ENCODE measurements around the gene KCNK2.
A peak's percentile ranks its signal among the peaks of the same experiment; 100 is the strongest.

Gene KCNK2

DNA sequence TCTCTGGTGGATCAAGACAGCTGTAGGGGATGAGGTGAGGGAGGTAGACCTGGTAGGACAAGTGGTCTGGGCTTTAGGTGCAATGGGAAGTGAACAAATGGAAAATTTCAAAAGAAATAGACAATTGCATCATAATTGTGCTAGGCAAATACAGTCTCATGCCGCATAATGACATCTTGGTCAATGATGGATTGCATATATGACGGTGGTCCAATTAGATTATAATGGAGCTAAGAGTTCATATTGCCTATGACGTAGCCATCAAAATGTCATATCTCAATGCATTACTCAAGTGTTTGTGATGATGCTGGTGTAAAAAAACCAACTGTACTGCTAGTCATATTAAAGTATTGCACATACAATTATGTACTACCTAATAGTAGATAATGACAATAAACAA lies 19.0 kb downstream of the KCNK2 start:
- no peak for DNase-seq

DNA sequence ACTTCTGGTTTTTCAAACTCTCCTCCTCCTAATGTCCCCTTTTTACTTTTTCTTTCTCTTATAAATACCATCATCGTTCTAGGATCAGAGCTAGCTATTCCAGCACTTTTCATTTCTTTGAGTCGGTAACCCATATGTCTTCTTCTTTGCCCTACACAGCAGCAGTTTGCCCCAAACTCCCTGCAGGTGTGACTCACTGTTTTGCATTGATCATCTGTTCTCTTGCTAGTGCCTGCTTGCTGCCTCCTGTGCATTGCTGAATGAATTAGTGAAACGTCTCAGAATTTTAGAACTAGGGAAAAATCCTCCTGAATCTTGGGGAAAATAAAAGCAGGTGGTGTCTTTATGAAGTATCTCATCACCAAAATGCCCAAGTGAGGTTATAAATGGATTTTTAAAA lies 21.7 kb downstream of the KCNK2 start:
- DNase-seq: no peak

DNA sequence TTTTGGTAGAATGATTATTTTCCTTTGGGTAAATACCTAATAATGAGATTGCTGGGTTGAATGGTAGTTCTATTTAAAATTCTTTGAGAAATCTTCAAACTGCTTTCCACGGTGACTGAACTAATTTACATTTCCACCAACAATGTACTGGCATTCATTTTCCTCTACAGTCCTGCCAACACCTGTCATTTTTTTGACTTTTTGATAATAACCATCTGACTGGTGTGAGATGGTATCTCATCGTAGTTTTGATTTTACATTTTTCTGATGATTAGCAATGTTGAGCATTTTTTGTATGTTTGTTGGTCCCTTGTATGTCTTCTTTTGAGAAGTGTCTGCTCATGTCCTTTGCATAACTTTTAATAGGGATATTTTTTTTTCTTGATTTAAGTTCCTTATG lies 23.5 kb downstream of the KCNK2 start:
- no peak for DNase-seq

DNA sequence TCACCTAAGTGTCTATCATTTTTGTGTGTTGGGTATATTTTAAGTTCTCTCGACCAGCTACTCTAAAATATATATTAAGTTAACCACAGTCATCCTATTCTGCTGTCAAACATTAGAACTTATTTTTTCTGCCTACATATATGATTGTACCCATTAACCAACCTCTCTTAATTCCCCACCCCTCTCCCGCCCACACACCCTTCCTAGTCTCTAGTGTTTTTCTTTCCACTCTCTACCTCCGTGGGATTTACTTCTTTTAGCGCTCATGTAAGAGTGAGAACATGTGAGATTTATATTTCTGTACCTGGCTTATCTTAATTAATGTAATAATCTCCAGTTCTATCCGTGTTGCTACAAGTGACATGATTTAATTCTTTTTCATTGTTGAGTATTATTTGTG lies 26.6 kb downstream of the KCNK2 start:
- no peak for DNase-seq

DNA sequence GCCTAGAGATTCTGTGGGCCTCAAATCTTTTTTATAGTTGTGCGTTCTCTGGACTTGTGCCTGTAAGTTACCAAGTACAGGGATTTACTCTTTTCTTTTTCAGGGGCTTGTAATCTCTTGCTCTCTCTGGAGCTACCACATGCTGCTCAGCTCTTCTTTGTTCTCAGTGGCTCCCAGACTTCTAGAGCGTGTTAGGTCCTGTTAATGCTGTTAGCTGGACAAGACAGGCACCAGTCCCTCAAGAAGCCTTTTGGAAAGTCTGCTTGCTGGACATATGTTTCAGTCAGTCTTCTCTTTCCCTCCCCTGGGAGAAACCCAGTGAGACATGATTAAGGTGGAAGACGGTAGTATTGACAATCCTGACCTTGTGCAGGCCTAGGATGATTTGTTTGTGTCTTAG lies 29.4 kb downstream of the KCNK2 start:
- no peak for DNase-seq

DNA sequence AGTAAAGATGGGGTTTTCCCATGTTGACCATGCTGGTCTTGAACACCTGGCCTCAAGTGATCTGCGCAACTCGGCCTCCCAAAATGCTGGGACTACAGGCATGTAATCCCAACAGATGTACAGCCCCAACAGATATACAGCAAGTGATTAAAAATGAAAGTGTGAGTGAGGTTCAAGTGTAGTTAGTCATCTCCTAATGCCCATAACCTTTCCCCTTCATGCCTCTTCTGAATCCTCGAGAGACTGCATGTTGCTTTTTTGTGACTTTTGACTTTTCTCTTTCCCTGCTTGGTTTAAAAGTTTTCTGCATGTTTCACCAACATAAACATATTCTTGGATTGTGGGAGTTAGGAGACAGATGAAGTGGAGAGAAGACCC lies 31.2 kb downstream of the KCNK2 start:
- DNase-seq: no peak

DNA sequence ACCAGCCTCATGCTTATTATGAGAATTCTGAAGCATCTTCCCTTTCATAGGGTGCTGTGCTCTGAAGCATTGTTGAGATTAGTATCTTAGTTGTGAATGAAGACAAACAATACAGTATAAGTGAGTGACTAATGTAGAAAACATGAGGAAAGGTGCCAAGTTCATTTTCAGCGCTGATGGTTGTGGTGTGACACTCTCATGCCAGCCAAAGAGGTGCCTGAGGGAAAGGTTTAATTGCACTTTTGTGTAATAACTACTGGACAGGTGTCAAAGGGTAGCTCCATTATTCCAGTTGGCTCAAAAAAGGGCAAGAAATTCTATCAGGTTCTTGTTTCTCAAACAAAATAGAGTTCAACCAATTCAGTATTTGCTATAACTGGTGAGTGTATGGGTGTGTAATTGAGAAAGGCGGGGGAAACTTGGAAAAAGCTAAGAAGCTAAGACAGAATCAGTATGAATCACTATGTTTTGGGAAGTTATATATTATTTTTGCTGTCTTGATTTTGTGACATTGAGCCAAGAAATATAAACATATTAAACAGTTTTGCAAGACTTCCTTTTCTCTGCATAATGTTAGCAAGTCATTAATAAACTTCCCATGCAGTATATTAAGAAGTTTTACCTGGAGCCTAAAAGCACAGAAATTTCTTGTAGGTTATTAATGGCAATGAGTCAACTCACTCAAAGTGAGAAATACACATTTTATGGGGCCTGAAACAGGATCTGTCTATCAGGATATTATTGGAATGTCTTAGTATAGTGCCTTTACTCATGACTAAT lies 31.8 kb downstream of the KCNK2 start:
- no peak for DNase-seq

DNA sequence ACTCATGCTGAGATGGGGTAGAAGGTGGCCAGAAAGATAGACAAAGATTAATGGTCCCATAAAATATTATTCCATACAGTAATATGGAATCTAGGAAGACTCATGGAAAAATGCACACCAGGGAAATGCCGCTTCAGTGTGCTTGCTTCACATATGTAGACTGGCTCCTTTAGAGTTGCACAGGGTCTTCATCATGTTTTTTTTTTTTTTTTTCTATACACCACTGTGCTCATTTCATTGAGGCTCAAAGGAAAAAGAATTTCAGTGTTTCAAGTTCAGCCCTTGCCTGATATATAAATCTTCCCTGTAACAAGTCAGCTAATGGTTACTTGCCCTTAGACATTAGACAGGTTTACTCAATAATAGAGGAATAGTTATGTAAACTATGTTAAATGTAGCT lies 33.2 kb downstream of the KCNK2 start:
- no peak for DNase-seq

DNA sequence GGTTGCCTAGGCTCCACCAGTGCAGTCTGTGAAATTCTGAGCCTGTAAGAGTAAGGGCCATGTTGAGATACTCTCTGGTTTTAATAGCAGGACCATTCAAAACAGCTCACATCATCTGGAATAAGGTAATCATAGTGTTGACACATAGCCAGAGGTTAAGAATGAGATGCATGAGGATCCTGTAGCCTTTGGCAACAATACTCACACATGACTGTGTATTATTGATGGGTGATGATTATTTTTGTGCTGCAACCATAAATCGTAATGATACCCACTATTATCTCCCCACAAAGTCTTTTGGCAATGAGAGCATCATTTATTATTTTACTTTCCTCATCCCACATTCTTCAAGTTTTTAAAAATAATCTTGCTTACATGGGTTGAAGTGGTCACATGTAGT lies 35.5 kb downstream of the KCNK2 start:
- no peak for DNase-seq

DNA sequence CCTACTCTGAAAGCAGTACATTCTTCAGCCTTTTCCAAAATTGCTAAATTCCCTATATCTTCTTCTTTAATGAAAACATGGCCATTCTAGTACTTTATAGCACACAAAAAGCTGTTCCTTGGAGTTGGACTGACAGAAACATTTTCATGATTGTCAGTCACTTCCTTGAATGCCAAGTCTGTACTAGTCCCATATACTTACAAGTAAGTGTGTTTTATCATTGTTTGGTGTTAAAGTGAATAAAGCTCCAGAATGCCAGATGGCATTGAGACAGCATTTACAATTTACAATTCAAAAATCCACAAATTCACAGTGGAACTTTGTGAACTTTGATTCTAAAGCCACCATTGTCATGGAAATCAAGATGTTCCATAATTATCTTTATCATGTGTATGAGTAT lies 36.5 kb downstream of the KCNK2 start:
- no peak for DNase-seq

DNA sequence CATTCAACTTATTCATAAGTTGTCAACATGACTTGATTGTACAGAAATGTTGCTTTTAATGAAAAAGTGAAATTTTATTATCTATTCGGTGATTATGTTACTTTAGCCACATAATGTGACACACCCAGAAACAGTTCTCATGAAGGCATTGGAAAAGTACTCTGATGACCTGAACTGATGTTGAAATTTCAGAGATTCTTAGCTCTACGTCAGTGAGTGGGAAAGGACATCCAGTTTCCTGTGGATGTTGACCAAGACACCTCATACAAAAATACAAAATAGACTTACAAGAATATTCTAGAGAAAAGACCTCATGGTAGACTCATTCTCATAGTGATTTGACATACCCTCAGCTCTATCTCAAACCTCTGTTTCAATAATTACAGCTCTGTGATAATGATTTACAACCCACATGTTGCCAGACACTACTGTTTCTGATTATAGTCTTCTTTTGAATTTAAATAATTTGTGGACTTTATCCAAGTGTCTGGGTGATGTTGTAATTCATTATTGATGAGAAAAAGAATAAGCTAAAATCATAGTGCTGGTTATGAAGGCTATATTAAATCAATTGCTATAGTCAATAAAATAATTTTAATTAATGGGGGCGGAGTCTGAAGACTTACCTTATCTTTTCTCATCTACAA lies 37.3 kb downstream of the KCNK2 start:
- no peak for DNase-seq

DNA sequence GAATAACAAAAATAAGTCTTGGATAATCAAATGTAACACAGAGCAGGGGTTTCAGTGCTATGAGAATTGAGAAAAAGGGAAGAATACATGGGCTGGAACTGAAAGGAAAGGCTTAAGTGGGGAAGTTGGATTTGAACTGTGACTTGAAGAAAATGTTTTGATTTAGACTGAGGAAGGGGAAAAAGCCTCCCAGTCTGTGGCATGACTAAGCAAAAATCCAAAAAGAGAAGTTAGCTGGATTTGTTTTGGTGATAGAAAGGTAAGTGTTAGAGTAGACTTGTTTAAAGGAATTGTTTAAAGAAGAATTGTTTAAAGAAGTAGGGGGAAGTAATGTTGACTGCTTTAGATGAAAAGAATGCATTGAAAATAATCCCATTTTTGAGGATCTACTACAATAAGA lies 46.0 kb downstream of the KCNK2 start:
- DNase-seq: no peak

DNA sequence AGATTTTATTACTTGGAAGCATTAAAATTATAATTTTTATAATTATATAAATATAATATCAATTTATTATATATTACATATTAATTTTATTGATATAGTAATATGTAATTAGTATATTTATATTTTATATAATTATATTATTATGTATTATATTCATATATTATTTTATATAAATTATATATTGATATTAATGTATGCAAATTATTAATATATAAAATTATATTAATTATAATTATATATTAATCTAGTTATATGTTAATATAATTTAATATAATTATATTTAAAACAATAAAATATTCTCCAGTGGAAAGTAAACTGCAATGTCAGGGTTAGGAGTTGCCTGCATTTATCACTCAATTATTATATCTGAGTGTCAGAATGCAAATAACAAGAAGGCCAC lies 48.8 kb downstream of the KCNK2 start:
- DNase-seq: no peak

DNA sequence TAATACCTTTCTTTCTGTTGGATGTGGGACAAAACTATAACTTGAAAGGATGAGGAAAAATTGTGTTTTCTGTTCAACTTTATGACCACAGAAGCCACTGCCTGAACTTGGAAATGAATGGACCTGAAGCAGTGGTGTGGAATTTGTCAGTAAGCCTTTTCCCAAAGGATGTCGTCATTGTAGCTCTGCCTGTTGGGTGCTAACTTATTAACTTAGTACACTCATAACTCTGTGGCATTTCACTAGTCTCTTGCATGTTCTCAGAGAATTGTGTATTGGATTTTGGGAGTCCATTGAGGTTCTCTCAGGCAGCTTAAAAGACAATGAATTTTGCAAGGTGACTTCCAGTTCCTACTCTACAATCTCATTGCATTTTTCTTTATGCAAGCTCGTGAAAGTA lies 49.6 kb downstream of the KCNK2 start:
- DNase-seq: no peak

DNA sequence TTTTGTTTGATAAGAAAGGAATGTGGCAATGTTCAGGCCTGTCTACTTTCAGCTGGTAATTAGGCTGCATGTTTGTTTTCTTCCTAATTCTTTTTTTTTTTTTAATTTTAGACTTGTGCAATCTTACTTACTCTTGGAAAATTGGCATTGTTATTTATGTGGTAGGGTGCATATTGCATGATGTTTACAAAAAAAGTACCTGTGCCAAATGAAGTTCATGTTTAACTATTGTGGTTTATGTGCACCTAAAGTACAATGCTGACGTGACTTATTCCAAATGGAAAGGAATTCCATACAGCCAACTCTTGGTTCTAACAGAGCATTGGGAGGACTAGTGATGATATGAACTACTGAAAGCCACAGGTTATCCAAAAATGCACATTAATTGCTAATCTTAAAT lies 51.0 kb downstream of the KCNK2 start:
- no peak for DNase-seq

DNA sequence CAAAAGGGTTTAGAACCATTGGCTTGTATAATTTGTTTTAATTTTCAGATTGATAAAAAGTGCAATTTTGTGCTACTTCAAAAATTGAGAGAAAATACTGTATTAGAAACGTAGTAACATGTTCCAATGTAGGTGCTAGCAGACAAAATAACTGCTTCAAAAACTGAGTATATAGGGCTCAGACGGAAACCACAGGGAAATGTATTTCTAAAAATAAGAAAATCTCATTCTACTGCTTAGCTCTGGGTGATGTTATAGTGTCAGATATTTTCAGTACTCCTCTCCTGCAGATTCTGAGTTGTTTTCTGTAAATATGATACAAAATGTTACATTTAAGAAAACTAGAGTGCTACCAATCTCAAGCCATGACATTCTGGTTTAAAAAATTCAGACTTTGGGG lies 55.4 kb downstream of the KCNK2 start:
- no peak for DNase-seq

DNA sequence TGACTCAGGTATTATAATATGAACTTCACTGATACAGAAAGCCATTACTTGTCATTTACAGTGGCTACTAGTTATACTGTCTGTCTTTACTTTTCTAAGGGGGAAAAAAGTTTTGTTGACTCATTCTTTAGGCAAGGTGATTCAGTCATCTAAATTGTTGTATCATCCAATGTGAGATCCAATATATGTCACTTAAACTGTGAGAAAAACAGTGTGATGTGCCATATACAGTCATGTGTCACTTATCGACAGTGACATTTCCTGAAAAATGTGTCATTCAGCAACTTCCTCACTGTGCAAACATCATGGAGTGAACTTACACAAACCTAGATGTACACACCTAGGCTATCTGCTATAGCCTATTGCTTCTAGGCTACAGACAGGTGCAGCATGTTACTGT lies 57.6 kb downstream of the KCNK2 start:
- no peak for DNase-seq

DNA sequence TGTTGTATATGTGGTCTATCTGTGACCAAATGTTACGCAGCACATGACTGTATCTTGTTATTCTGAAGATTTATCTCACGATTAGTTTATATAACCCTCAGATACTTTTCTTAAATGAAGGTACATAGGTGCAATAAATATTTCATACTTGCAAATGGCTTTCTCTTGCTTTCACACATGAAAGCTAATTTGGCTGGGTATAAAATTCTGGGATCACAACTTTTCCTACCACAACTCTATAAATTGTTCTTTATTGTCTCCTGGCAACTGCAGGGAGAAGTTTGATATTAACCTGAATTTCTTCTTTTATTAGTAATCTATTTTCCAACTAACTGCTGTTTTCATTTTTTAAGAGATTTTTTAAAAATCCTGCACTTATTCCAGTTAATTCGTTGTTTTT lies 58.9 kb downstream of the KCNK2 start:
- no peak for DNase-seq

DNA sequence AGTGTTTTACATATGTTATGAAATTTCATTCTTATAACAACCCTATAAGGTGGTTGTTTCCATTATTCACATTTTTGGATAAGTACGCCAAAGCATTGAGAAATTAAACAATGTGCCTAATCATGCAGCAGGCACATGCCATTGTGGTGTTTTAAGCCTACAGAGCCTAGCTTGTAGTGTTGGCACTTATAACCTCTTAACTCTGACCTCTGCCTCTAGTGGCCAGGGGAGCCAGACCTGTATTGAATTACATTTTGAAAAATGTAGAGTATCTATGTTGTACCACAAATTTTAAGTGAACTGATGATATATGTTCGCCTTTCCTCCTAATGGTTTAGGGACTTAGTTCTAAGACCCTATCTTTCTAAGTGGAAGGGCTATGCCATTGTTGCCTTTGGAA lies 61.0 kb downstream of the KCNK2 start:
- no peak for DNase-seq

DNA sequence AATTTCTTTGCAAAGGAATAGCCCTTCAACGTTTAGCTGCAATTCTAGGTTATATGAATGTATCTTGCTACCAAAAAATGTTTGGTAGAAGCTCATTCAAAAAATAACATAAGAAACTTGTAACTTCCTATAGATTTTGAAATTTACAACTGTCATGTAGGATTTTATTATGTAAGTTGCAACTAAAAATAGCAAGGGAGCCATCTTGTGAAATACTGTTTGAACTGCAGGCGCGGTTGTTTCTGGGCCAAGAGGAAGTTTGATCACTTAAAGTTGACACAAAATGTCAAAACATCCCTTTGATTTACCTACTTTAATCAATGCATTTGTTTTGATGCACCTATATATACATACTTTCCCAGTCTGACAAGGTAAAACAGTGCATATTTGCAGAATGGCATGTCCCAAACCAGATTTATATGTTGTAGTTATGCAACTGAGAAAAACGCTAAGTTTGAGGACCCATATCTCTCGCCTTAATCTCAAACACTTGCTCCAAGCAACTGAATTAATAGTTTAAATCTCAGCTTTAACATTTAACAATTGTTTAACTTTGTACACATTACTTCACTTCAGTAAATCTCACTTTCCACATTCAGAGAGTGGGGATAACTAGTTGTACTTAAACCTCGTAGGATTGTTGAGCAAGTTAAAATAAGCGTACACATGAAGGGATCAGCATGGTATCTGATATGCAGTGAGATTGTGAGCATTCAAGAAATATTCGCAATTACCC lies 63.9 kb downstream of the KCNK2 start:
- DNase-seq: peak; percentile 82 to 85

DNA sequence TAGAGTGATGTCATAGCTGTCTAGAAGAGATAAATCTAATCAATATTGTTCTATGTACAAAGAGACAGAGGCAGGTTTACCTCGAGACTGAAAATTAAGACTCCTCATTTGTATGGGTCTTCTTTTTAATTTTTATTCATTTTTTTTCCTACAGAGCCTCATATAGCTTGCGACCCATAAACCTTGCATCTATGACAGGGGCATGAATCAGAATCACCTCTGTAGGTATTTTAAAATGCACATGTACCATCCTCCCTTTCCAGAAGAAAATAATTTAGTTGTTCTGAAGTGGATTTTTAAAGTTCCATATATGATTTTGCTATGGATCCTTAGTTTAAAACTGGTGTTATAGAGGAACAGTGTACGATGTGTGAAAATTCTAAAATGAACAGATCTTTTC lies 64.5 kb downstream of the KCNK2 start:
- no peak for DNase-seq

DNA sequence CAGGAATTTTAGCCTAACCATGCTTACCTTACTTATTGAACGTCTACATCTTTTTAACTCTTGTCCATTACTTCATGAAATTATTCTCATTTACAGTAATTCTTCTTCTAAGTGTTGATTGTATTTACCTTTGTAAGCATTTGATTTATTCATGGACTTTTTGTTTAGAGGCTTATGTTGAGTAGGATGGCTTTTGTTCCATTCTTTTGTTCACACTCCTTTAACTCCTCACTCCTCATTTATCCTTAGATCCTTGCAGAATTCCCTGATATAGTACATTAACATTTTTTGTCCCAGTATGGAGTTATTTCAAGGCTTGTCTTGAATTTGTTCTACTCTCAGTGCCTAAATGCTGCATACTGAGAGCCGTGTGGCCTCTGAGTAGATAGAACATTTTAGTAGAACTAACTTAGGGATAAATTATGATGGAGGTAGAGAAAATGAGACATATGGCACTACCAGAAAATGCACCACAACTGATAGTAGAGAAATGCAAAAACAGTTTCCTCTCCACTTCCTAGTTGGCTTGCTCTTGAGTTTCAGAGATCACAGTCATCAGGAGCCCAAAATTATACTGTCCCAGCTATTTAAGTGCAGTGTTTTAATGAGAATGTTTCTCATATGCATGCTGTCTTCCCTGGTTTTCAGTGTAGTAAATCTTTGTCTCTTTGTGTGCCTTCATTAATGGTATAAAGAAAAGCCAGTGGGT lies 69.5 kb downstream of the KCNK2 start:
- DNase-seq: no peak

DNA sequence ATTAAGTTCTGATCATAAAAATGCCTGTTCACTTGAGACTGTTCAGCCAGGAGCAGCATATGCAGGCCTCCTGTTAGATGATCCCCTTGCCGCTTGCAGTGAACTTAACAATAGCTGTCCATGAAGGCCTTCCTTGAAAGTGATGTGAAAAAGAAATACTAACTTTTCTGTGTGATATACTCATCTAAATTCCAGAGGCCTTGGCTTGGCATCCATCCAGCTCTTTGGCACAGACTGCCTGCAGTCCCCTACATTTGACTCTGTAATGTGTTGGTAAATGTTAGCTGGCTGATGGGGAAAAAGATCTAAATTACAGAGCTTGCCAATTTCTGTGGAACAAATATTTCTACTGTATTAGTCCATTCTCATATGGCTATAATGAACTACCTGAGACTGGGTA lies 73.7 kb downstream of the KCNK2 start:
- no peak for DNase-seq

DNA sequence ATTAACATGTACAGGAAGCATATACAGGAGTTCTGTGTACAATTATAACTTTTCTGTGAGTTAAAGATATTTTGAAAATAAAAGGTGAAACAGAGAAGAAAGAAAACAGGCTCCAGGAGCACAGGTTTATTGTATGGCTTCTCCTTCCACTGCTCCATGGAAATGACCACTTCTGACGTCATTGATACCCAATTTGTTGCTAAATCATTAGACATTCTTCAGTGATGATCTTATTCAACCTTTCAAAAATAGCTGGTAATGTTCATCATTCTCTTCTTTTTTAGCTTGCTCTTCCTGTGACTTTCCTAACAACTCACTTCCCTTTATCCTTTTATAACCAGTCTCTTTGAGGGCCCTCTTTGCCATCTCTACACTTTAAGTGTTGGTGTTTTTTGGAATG lies 77.8 kb downstream of the KCNK2 start:
- DNase-seq: no peak
